MCF 10A (cell line): ENCODE measurements around the gene SETSIP. TPM values are rescaled to one million over a fixed set of nuclear protein-coding genes. Genes with fewer than 3 reads are reported as not detected.

Experiments used
- BruUV-seq: library from RNA; stranded (reverse); fragments of 400-500 nt; replicated peaks from 2 replicates; lab custom pipeline; 2021; lab: Mats Ljungman, UMichigan
- CTCF ChIA-PET: fragments of 300-600 bp; sonication (Branson Sonifier 250); formaldehyde crosslinking; extraction: SDS; loops from one replicate; lab custom pipeline; 2021; ENCODE audit warnings: antibody characterized with exemption, inconsistent platforms; lab: Yijun Ruan, JAX
- POLR2A ChIA-PET: fragments of 300-600, 350-650 bp; sonication (Branson Sonifier 250); formaldehyde crosslinking; extraction: SDS; loops from one replicate; lab custom pipeline; 2020; ENCODE audit warnings: antibody characterized with exemption, inconsistent platforms; lab: Yijun Ruan, JAX
- DNase-seq: peaks from one replicate; pipeline ENCODE4 v3.0.0-alpha.2; 2018; ENCODE audit not compliant: unreplicated experiment
- H3K27ac Mint-ChIP-seq: one replicate; pipeline ENCODE4 v1.8.0; 2022; ENCODE audit warnings: mild to moderate bottlenecking, low read depth, mixed read lengths; ENCODE audit not compliant: unreplicated experiment
- H3K27me3 Mint-ChIP-seq: one replicate; pipeline ENCODE4 v1.8.0; 2022; ENCODE audit warnings: mixed read lengths; ENCODE audit not compliant: insufficient read depth, unreplicated experiment
- H3K36me3 Mint-ChIP-seq: one replicate; pipeline ENCODE4 v1.8.0; 2022; ENCODE audit warnings: mild to moderate bottlenecking, moderate library complexity, mixed read lengths; ENCODE audit not compliant: insufficient read depth, unreplicated experiment
- H3K4me1 Mint-ChIP-seq: one replicate; pipeline ENCODE4 v1.8.0; 2022; ENCODE audit warnings: mixed read lengths; ENCODE audit not compliant: insufficient read depth, unreplicated experiment
- H3K4me3 Mint-ChIP-seq: one replicate; pipeline ENCODE4 v1.8.0; 2022; ENCODE audit warnings: mild to moderate bottlenecking, moderate library complexity, mixed read lengths; ENCODE audit not compliant: unreplicated experiment
- H3K9me3 Mint-ChIP-seq: one replicate; pipeline ENCODE4 v1.8.0; 2022; ENCODE audit warnings: mixed read lengths; ENCODE audit not compliant: unreplicated experiment
- CTCF ChIP-seq: fragments of 200-600 bp; IDR thresholded peaks from one replicate; pipeline ENCODE4 v1.8.0; 2022; ENCODE audit warnings: antibody characterized with exemption, mild to moderate bottlenecking; ENCODE audit not compliant: unreplicated experiment
- intact Hi-C: fragments of 100-400 bp; cut with micrococcal nuclease; formaldehyde crosslinking; loops from 2 replicates; pipeline ENCODE4 v1.14.1; 2022
- total RNA-seq: library from RNA; stranded (reverse); gene quantifications from 2 replicates; pipeline ENCODE4 v1.2.3, GENCODE V29; 2022

The SETSIP gene
- total RNA-seq, 1 experiment from 2014 or later, result not detected

GRCh38 chr1:92085727-92086126 lies 10.5 kb upstream of the SETSIP start:
- H3K4me3 Mint-ChIP-seq, result no peak overlapping the region
- H3K27me3 Mint-ChIP-seq, result no peaks in the 10 kb centered on the region
- H3K36me3 Mint-ChIP-seq, result no peaks in the 10 kb centered on the region
- ChIA-PET POLR2A (no interaction called here), CTCF (no interaction called here)
- no peak overlapping the region for H3K27ac Mint-ChIP-seq
- BruUV-seq, result no TSS peak
- intact Hi-C loops, result no loop called here
- TF ChIP-seq CTCF, result no peak
- no peak for DNase-seq
- no peaks in the 10 kb centered on the region for H3K4me1 Mint-ChIP-seq
- H3K9me3 Mint-ChIP-seq, result no peaks in the 10 kb centered on the region

- POLR2A ChIA-PET, result no interaction called here
These were observed 9.4 kb upstream of the SETSIP start for GRCh38 chr1:92084651-92085050.

GRCh38 chr1:92081031-92081430 lies 5.8 kb upstream of the SETSIP start:
- Mint-ChIP-seq H3K27ac (peak overlapping the region; percentile 92), H3K4me1 (no peaks in the 10 kb centered on the region), H3K36me3 (peaks cover 4% of the 10 kb centered on the region), H3K9me3 (no peaks in the 10 kb centered on the region), H3K4me3 (peak overlapping the region; percentile 98), H3K27me3 (no peaks in the 10 kb centered on the region)
- intact Hi-C loops, result no loop called here
- ChIA-PET POLR2A (interaction anchor here (0.7 to 1.4 kb wide), 10 partner anchors 10 to 704 kb away, joined by 3 to 7 read pairs (median 4); partner anchors contain the start of gene EVI5), CTCF (interaction anchor here (0.7 to 1.0 kb wide), 8 partner anchors 12 to 915 kb away, joined by 3 to 7 read pairs (median 4); no protein-coding TSS in a partner anchor)
- TF ChIP-seq CTCF, result no peak
- BruUV-seq, result no TSS peak
- no peak for DNase-seq

More at GRCh38 chr1:92084651-92085050, 9.4 kb upstream of the SETSIP start:
- BruUV-seq, result no TSS peak
- CTCF ChIA-PET, result interaction anchor here (0.6 kb wide), 1 partner anchor 54 kb away, joined by 3 read pairs; no protein-coding TSS in a partner anchor
- Mint-ChIP-seq H3K36me3 (peaks cover under 1% of the 10 kb centered on the region), H3K27me3 (no peaks in the 10 kb centered on the region), H3K4me3 (no peak overlapping the region), H3K4me1 (no peaks in the 10 kb centered on the region), H3K27ac (no peak overlapping the region), H3K9me3 (no peaks in the 10 kb centered on the region)
- no peak for TF ChIP-seq CTCF
- intact Hi-C loops, result no loop called here
- DNase-seq, result no peak

- Mint-ChIP-seq H3K4me1 (no peaks in the 10 kb centered on the region), H3K36me3 (peaks cover 4% of the 10 kb centered on the region)
- POLR2A ChIA-PET, result interaction anchor here (0.7 to 1.4 kb wide), 12 partner anchors 10 to 705 kb away, joined by 3 to 7 read pairs (median 4); partner anchors contain the start of gene EVI5
These were observed 5.1 kb upstream of the SETSIP start, which contains the start of gene BTBD8 for GRCh38 chr1:92080128-92080985. TSS of gene BTBD8 (plus strand) at chr1:92080345. CDS start at chr1:92080572, 227 bp downstream.

More at GRCh38 chr1:92080128-92080985, 5.1 kb upstream of the SETSIP start, which contains the start of gene BTBD8:
- peak; percentile 72 for DNase-seq
- CTCF ChIA-PET, result interaction anchor here (0.7 to 1.0 kb wide), 6 partner anchors 11 to 448 kb away, joined by 3 to 7 read pairs (median 4); no protein-coding TSS in a partner anchor
- no peaks in the 10 kb centered on the region for H3K27me3 Mint-ChIP-seq
- peak within 1 kb of the TSS; percentile 92 for H3K27ac Mint-ChIP-seq
- no peaks in the 10 kb centered on the region for H3K9me3 Mint-ChIP-seq
- BruUV-seq, result TSS peak; percentile 59
- intact Hi-C loops, result no loop called here
- TF ChIP-seq CTCF, result no peak
- peak within 1 kb of the TSS; percentile 98 for H3K4me3 Mint-ChIP-seq
